GM12878 (cell line): ENCODE measurements around the gene TIMM50. TPM values are rescaled to one million over a fixed set of nuclear protein-coding genes. Genes with fewer than 3 reads are reported as not detected.

Experiments
- ATAC-seq: fragments of 200-7000 bp; cut with Tn5 transposase; 3 replicates; pipeline ENCODE4 v1.9.1; 2020; ENCODE audit warnings: mild to moderate bottlenecking, moderate library complexity
- BruUV-seq: library from RNA; stranded (reverse); fragments of 400-500 nt; replicated peaks from 2 replicates; lab custom pipeline; 2021; lab: Mats Ljungman, UMichigan
- CTCF ChIA-PET: fragments of 300-600 bp; sonication (Branson Sonifier 250); formaldehyde crosslinking; extraction: SDS; loops from one replicate; lab custom pipeline; 2021; ENCODE audit warnings: inconsistent platforms; lab: Yijun Ruan, JAX
- POLR2A ChIA-PET: fragments of 350-600 bp; formaldehyde crosslinking; extraction: SDS; loops from one replicate; lab custom pipeline; 2021; ENCODE audit warnings: inconsistent platforms; lab: Charles Lee
- RAD21 ChIA-PET: fragments of 300-600 bp; sonication (Branson Sonifier 250); formaldehyde crosslinking; loops from one replicate; lab custom pipeline; 2023; ENCODE audit warnings: antibody characterized with exemption; ENCODE audit not compliant: unreplicated experiment; lab: Charles Lee
- SMC1A ChIA-PET: fragments of 300-600 bp; sonication (Branson Sonifier 250); formaldehyde crosslinking; loops from one replicate; lab custom pipeline; 2023; ENCODE audit not compliant: unreplicated experiment, uncharacterized antibody; lab: Charles Lee
- DNase-seq: peaks from one replicate; pipeline ENCODE4 v3.0.0-alpha.2; 2011; ENCODE audit warnings: low read depth, low spot score
- FAIRE-seq: peaks from 3 replicates; lab custom pipeline; 2011; peaks lifted over from hg19 to GRCh38; lab: Jason Lieb, UNC
- H2AFZ ChIP-seq: 2 replicates; pipeline ENCODE4 v1.6.0; 2011; ENCODE audit warnings: low read depth, low read length, control low read depth; ENCODE audit not compliant: control insufficient read depth
- H3K27ac ChIP-seq: 2 replicates; pipeline ENCODE4 v1.5.1; 2011; ENCODE audit warnings: control low read depth; ENCODE audit not compliant: control insufficient read depth, insufficient read depth
- H3K27me3 ChIP-seq, 2 experiments: replicated peaks in 1 of 2; 2 replicates each; pipeline versions ENCODE4 v1.6.0 to v1.6.1; 2011; ENCODE audit warnings: low read length in 1 of 2; ENCODE audit not compliant: control insufficient read depth in 2 of 2, insufficient read depth in 2 of 2
- H3K36me3 ChIP-seq, 2 experiments: 2 replicates each; pipeline ENCODE4 v1.5.1; 2011; ENCODE audit warnings: low read length in 1 of 2; ENCODE audit not compliant: control insufficient read depth in 2 of 2, insufficient read depth in 2 of 2
- H3K4me1 ChIP-seq: 2 replicates; pipeline ENCODE4 v1.6.1; 2011; ENCODE audit warnings: mild to moderate bottlenecking, low read length, moderate library complexity, mixed read lengths; ENCODE audit not compliant: control insufficient read depth, insufficient read depth
- H3K4me2 ChIP-seq: 2 replicates; pipeline ENCODE4 v1.6.0; 2011; ENCODE audit warnings: control low read depth; ENCODE audit not compliant: control insufficient read depth, insufficient read depth
- H3K4me3 ChIP-seq: fragments of 200-600 bp; sonication (generic); 2 replicates; pipeline ENCODE4 v1.5.1; 2016
- H3K79me2 ChIP-seq: 2 replicates; pipeline ENCODE4 v1.6.0; 2011; ENCODE audit warnings: low read length; ENCODE audit not compliant: control insufficient read depth, insufficient read depth
- H3K9ac ChIP-seq: 2 replicates; pipeline ENCODE4 v1.8.0; 2011; ENCODE audit warnings: low read length, control low read depth, mixed read lengths; ENCODE audit not compliant: control insufficient read depth, insufficient read depth
- H3K9me3 ChIP-seq: replicated peaks from 3 replicates; pipeline ENCODE4 v1.5.1; 2011; ENCODE audit warnings: mild to moderate bottlenecking, low read length; ENCODE audit not compliant: control insufficient read depth, insufficient read depth
- H4K20me1 ChIP-seq: 2 replicates; pipeline ENCODE4 v1.6.0; 2011; ENCODE audit not compliant: control insufficient read depth, insufficient read depth
- ATF7 ChIP-seq: fragments of 450-650 bp; IDR thresholded peaks from 2 replicates; pipeline ENCODE4 v1.6.1; 2016; ENCODE audit warnings: low read depth, mild to moderate bottlenecking
- FOS ChIP-seq: IDR thresholded peaks from 3 replicates; pipeline ENCODE4 v1.6.1; 2011; ENCODE audit warnings: borderline replicate concordance; ENCODE audit not compliant: insufficient read length; ENCODE audit errors: extremely low read depth
- MXI1 ChIP-seq: fragments of 150-350 bp; IDR thresholded peaks from 2 replicates; pipeline ENCODE4 v1.6.1; 2011; ENCODE audit warnings: low read depth, mild to moderate bottlenecking, inconsistent platforms, low read length, improper control_type of control experiment
- NR2C1 ChIP-seq: fragments of 450-650 bp; IDR thresholded peaks from 2 replicates; pipeline ENCODE4 v1.6.1; 2017; ENCODE audit warnings: antibody characterized with exemption, mild to moderate bottlenecking, moderate library complexity
- PML ChIP-seq: IDR thresholded peaks from 2 replicates; pipeline ENCODE4 v1.6.1; 2012; ENCODE audit warnings: low read length, inconsistent platforms
- SIX5 ChIP-seq: IDR thresholded peaks from 2 replicates; pipeline ENCODE4 v1.6.1; 2011; ENCODE audit warnings: mild to moderate bottlenecking, low read depth, low read length, moderate library complexity; ENCODE audit not compliant: severe bottlenecking
- TCF12 ChIP-seq: IDR thresholded peaks from 2 replicates; pipeline ENCODE4 v1.6.1; 2011; ENCODE audit warnings: low read depth, mild to moderate bottlenecking, low read length
- YY1 ChIP-seq: IDR thresholded peaks from 2 replicates; pipeline ENCODE4 v1.6.1; 2011; ENCODE audit warnings: low read depth, mild to moderate bottlenecking, low read length
- ZNF622 ChIP-seq: fragments of 450-650 bp; IDR thresholded peaks from 2 replicates; pipeline ENCODE4 v1.6.1; 2017; ENCODE audit warnings: mild to moderate bottlenecking, inconsistent platforms
- ZZZ3 ChIP-seq: IDR thresholded peaks from 2 replicates; pipeline ENCODE4 v1.6.1; 2011; ENCODE audit warnings: low read depth; ENCODE audit not compliant: control insufficient read depth, insufficient read length
- WGBS: methylation state at CpG from one replicate; pipeline ENCODE4 v1.1.6; 2016; ENCODE audit warnings: low lambda C conversion rate; ENCODE audit not compliant: insufficient replicate concordance, insufficient coverage; ENCODE audit errors: missing lambda C conversion rate; 5-methylcytosine and 5-hydroxymethylcytosine counted together
- in situ Hi-C: fragments of 300-500 bp; cut with MboI; formaldehyde crosslinking; loops from 9 replicates; pipeline ENCODE4 v1.14.3; 2018; ENCODE audit warnings: mixed read lengths
- intact Hi-C: fragments of 100-400 bp; cut with micrococcal nuclease; formaldehyde crosslinking; loops from one replicate; pipeline ENCODE4 v1.14.2; 2022; ENCODE audit not compliant: unreplicated experiment
- polyA plus RNA-seq, 11 experiments: library from polyadenylated mRNA; depleted of rRNA in 4 of 11; unstranded in 6 of 11; stranded (reverse) in 5 of 11; fragments of >200 nt; fragmentation: Nextera tagmentation in 4 of 11; fragmentation: Illumina TruSeq in 1 of 11; extraction: Ambion mirVana in 4 of 11; extraction: Trizol in 1 of 11; gene quantifications; 1 replicate in 1 of 11; 2 replicates in 10 of 11; pipeline versions ENCODE4 v1.2.1 to v1.2.3, GENCODE V29; 2011 to 2016; ENCODE audit warnings: inconsistent platforms in 2 of 11, missing spikeins in 2 of 11, low read depth in 1 of 11
- total RNA-seq, 4 experiments: library from RNA; depleted of rRNA in 3 of 4; stranded (reverse); fragments of >200 nt in 3 of 4; fragmentation: Illumina TruSeq in 1 of 4; extraction: Trizol in 1 of 4; gene quantifications; 2 replicates each; pipeline versions ENCODE4 v1.2.1 to v1.2.3, GENCODE V29; 2013 to 2021
- TF ChIP-seq, protein P1 (sequence below): fragments of 450-650 bp; formaldehyde crosslinking; IDR thresholded peaks from 2 replicates; pipeline ENCODE4 v1.4.0; 2020; ENCODE audit warnings: mild to moderate bottlenecking, moderate library complexity
- TF ChIP-seq, protein P2 (sequence below): fragments of 450-650 bp; IDR thresholded peaks from 2 replicates; pipeline ENCODE4 v1.6.1; 2017; ENCODE audit warnings: mild to moderate bottlenecking, moderate library complexity
- TF ChIP-seq, protein P3 (sequence below): fragments of 450-650 bp; IDR thresholded peaks from 2 replicates; pipeline ENCODE4 v1.6.1; 2017; ENCODE audit warnings: mild to moderate bottlenecking, moderate library complexity

The TIMM50 gene
- total and polyA plus RNA-seq, 10 of the 15 experiments (the other 5 are each of a cell fraction or from before 2014, with no cell fraction given) = 15.6 to 146 (median 101) TPM

DNA sequence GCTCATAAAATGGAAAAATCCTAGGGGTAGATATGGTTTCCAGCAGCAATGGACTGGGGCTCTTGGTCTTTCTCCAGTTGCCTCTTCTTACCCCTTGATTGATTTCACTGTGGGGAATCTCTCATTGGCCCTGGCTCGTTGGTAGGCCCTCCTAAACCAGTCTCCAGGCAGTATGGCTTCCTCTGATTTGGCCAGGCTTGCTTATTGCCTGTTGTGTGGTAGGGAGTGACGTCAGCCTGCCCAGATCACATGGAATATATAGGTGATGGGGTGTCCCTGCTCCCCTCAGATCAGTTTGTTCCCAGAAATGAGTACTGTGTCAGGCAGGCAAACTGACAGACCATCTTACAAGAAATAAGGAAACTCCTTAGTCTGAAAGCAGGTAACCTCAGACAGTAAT, 28.6 kb downstream of the TIMM50 start:
- SMC1A ChIA-PET = interaction anchor here (0.6 kb wide), 1 partner anchor 298 kb away, joined by 3 read pairs; no protein-coding TSS in a partner anchor
- FAIRE-seq = no peak
- intact Hi-C loops = no loop called here
- Histone ChIP-seq H4K20me1 (no peaks in the 10 kb centered on the region), H3K27me3 (peaks cover 0 to 4% of the 10 kb centered on the region in 2 experiments; a peak in 2 of 4 replicates), H3K36me3 (no peaks in the 10 kb centered on the region), H3K4me1 (peaks cover 8% of the 10 kb centered on the region; the same call in 1 of the 2 replicates), H3K79me2 (no peaks in the 10 kb centered on the region), H3K9ac (no peak overlapping the region), H3K9me3 (no peaks in the 10 kb centered on the region), H3K27ac (no peak overlapping the region), H3K4me2 (no peak overlapping the region), H3K4me3 (no peak overlapping the region), H2AFZ (no peak overlapping the region)
- CTCF ChIA-PET = interaction anchor here (0.8 to 1.3 kb wide), 2 partner anchors 35 to 163 kb away, joined by 3 read pairs; no protein-coding TSS in a partner anchor
- in situ Hi-C loops = no loop called here
- DNase-seq = no peak
- ATAC-seq = no peak
- WGBS = 53% methylated on average over 2 of the region's 2 CpGs
- no TSS peak for BruUV-seq
- RAD21 ChIA-PET = no interaction called here
- POLR2A ChIA-PET = interaction anchor here (0.7 kb wide), 1 partner anchor 50 kb away, joined by 3 read pairs; no protein-coding TSS in a partner anchor
- TF ChIP-seq TCF12 (no peak), MXI1 (no peak), PML (no peak), NR2C1 (no peak), FOS (no peak), SIX5 (no peak), ZZZ3 (no peak), YY1 (no peak), ZNF622 (no peak), ATF7 (no peak)
- TF ChIP-seq, protein P1, sequence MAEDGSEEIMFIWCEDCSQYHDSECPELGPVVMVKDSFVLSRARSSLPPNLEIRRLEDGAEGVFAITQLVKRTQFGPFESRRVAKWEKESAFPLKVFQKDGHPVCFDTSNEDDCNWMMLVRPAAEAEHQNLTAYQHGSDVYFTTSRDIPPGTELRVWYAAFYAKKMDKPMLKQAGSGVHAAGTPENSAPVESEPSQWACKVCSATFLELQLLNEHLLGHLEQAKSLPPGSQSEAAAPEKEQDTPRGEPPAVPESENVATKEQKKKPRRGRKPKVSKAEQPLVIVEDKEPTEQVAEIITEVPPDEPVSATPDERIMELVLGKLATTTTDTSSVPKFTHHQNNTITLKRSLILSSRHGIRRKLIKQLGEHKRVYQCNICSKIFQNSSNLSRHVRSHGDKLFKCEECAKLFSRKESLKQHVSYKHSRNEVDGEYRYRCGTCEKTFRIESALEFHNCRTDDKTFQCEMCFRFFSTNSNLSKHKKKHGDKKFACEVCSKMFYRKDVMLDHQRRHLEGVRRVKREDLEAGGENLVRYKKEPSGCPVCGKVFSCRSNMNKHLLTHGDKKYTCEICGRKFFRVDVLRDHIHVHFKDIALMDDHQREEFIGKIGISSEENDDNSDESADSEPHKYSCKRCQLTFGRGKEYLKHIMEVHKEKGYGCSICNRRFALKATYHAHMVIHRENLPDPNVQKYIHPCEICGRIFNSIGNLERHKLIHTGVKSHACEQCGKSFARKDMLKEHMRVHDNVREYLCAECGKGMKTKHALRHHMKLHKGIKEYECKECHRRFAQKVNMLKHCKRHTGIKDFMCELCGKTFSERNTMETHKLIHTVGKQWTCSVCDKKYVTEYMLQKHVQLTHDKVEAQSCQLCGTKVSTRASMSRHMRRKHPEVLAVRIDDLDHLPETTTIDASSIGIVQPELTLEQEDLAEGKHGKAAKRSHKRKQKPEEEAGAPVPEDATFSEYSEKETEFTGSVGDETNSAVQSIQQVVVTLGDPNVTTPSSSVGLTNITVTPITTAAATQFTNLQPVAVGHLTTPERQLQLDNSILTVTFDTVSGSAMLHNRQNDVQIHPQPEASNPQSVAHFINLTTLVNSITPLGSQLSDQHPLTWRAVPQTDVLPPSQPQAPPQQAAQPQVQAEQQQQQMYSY (CRISPR knock-in tag) = no peak
- TF ChIP-seq, protein P2, sequence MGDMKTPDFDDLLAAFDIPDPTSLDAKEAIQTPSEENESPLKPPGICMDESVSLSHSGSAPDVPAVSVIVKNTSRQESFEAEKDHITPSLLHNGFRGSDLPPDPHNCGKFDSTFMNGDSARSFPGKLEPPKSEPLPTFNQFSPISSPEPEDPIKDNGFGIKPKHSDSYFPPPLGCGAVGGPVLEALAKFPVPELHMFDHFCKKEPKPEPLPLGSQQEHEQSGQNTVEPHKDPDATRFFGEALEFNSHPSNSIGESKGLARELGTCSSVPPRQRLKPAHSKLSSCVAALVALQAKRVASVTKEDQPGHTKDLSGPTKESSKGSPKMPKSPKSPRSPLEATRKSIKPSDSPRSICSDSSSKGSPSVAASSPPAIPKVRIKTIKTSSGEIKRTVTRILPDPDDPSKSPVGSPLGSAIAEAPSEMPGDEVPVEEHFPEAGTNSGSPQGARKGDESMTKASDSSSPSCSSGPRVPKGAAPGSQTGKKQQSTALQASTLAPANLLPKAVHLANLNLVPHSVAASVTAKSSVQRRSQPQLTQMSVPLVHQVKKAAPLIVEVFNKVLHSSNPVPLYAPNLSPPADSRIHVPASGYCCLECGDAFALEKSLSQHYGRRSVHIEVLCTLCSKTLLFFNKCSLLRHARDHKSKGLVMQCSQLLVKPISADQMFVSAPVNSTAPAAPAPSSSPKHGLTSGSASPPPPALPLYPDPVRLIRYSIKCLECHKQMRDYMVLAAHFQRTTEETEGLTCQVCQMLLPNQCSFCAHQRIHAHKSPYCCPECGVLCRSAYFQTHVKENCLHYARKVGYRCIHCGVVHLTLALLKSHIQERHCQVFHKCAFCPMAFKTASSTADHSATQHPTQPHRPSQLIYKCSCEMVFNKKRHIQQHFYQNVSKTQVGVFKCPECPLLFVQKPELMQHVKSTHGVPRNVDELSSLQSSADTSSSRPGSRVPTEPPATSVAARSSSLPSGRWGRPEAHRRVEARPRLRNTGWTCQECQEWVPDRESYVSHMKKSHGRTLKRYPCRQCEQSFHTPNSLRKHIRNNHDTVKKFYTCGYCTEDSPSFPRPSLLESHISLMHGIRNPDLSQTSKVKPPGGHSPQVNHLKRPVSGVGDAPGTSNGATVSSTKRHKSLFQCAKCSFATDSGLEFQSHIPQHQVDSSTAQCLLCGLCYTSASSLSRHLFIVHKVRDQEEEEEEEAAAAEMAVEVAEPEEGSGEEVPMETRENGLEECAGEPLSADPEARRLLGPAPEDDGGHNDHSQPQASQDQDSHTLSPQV = no peak
- TF ChIP-seq, protein P3, sequence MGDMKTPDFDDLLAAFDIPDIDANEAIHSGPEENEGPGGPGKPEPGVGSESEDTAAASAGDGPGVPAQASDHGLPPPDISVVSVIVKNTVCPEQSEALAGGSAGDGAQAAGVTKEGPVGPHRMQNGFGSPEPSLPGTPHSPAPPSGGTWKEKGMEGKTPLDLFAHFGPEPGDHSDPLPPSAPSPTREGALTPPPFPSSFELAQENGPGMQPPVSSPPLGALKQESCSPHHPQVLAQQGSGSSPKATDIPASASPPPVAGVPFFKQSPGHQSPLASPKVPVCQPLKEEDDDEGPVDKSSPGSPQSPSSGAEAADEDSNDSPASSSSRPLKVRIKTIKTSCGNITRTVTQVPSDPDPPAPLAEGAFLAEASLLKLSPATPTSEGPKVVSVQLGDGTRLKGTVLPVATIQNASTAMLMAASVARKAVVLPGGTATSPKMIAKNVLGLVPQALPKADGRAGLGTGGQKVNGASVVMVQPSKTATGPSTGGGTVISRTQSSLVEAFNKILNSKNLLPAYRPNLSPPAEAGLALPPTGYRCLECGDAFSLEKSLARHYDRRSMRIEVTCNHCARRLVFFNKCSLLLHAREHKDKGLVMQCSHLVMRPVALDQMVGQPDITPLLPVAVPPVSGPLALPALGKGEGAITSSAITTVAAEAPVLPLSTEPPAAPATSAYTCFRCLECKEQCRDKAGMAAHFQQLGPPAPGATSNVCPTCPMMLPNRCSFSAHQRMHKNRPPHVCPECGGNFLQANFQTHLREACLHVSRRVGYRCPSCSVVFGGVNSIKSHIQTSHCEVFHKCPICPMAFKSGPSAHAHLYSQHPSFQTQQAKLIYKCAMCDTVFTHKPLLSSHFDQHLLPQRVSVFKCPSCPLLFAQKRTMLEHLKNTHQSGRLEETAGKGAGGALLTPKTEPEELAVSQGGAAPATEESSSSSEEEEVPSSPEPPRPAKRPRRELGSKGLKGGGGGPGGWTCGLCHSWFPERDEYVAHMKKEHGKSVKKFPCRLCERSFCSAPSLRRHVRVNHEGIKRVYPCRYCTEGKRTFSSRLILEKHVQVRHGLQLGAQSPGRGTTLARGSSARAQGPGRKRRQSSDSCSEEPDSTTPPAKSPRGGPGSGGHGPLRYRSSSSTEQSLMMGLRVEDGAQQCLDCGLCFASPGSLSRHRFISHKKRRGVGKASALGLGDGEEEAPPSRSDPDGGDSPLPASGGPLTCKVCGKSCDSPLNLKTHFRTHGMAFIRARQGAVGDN = no peak
